DND-41 (cell line): ENCODE results near the gene CUBN.

Experiments used
- ATAC-seq: fragments of 200-7000 bp; cut with Tn5 transposase; 3 replicates; pipeline ENCODE4 v1.9.1; 2021; ENCODE audit warnings: low read depth; ENCODE audit not compliant: insufficient read depth
- DNase-seq: peaks from one replicate; pipeline ENCODE4 v3.0.0-alpha.2; 2020
- H2AFZ ChIP-seq: 2 replicates; pipeline ENCODE4 v1.6.0; 2012; ENCODE audit warnings: low read depth, low read length
- H3K27ac ChIP-seq: 2 replicates; pipeline ENCODE4 v1.5.1; 2012; ENCODE audit warnings: low read length, inconsistent platforms
- H3K27me3 ChIP-seq: fragments of 200-600 bp; sonication (generic); 2 replicates; pipeline ENCODE4 v1.6.0; 2012; ENCODE audit warnings: low read length, mild to moderate bottlenecking, inconsistent platforms; ENCODE audit not compliant: insufficient read depth, poor library complexity
- H3K36me3 ChIP-seq: 2 replicates; pipeline ENCODE4 v1.5.1; 2012; ENCODE audit warnings: low read length, inconsistent platforms; ENCODE audit not compliant: insufficient read depth
- H3K4me1 ChIP-seq: 2 replicates; pipeline ENCODE4 v1.5.1; 2012; ENCODE audit warnings: mild to moderate bottlenecking, low read length; ENCODE audit not compliant: insufficient read depth
- H3K4me2 ChIP-seq: 2 replicates; pipeline ENCODE4 v1.6.0; 2012; ENCODE audit warnings: mild to moderate bottlenecking, moderate library complexity, low read length, inconsistent platforms; ENCODE audit not compliant: insufficient read depth
- H3K4me3 ChIP-seq, 2 experiments: fragments of 200-600 bp in 1 of 2; shearing (Covaris generic) in 1 of 2; 2 replicates each; pipeline ENCODE4 v1.5.1; 2012 to 2016; ENCODE audit warnings: inconsistent platforms in 2 of 2, low read length in 2 of 2, mild to moderate bottlenecking in 2 of 2, low read depth in 1 of 2, moderate library complexity in 1 of 2
- H3K79me2 ChIP-seq: 2 replicates; pipeline ENCODE4 v1.6.0; 2012; ENCODE audit warnings: low read length, inconsistent platforms; ENCODE audit not compliant: insufficient read depth
- H3K9ac ChIP-seq: 2 replicates; pipeline ENCODE4 v1.6.0; 2012; ENCODE audit warnings: low read depth, mild to moderate bottlenecking, inconsistent platforms, low read length, moderate library complexity
- H3K9me3 ChIP-seq: 2 replicates; pipeline ENCODE4 v1.5.1; 2012; ENCODE audit warnings: low read length, moderate library complexity, mild to moderate bottlenecking, inconsistent platforms; ENCODE audit not compliant: insufficient read depth, severe bottlenecking
- H4K20me1 ChIP-seq: 2 replicates; pipeline ENCODE4 v1.6.0; 2012; ENCODE audit warnings: low read length; ENCODE audit not compliant: insufficient read depth
- EZH2 ChIP-seq: IDR thresholded peaks from 3 replicates; pipeline ENCODE4 v1.6.1; 2012; ENCODE audit warnings: borderline replicate concordance, low read depth, mild to moderate bottlenecking, moderate library complexity, low read length, inconsistent platforms; ENCODE audit not compliant: severe bottlenecking
- TF ChIP-seq, protein P1 (sequence below): IDR thresholded peaks from 2 replicates; pipeline ENCODE4 v1.5.1; 2012; ENCODE audit warnings: borderline replicate concordance, low read length, moderate library complexity, mild to moderate bottlenecking; ENCODE audit not compliant: poor library complexity, severe bottlenecking; ENCODE audit errors: extremely low read depth

The CUBN gene

DNA sequence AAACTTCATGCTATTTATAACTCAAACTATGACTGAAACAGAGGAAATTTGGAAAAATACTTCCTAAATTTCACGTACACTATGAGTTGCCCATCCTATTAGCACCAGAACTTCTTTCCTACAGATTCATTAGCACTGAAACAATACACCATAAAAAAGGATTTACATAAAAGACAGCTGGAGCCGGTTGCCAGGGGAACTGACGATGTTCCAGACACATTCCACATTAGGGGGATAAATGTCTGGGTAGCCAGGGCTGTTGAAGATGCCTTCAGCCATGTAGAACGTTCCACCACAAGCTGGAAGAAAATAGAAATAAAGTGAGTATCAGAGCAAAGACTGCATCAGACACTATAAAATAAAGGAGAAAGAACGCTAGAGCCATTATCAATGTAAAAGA is 182.5 kb downstream of the CUBN start:
- TF ChIP-seq, protein P1, sequence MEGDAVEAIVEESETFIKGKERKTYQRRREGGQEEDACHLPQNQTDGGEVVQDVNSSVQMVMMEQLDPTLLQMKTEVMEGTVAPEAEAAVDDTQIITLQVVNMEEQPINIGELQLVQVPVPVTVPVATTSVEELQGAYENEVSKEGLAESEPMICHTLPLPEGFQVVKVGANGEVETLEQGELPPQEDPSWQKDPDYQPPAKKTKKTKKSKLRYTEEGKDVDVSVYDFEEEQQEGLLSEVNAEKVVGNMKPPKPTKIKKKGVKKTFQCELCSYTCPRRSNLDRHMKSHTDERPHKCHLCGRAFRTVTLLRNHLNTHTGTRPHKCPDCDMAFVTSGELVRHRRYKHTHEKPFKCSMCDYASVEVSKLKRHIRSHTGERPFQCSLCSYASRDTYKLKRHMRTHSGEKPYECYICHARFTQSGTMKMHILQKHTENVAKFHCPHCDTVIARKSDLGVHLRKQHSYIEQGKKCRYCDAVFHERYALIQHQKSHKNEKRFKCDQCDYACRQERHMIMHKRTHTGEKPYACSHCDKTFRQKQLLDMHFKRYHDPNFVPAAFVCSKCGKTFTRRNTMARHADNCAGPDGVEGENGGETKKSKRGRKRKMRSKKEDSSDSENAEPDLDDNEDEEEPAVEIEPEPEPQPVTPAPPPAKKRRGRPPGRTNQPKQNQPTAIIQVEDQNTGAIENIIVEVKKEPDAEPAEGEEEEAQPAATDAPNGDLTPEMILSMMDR, result no peak
- TF ChIP-seq EZH2, result no peak
- H3K27ac ChIP-seq, result no peak overlapping the region
- H4K20me1 ChIP-seq, result no peaks in the 10 kb centered on the region
- H2AFZ ChIP-seq, result no peak overlapping the region
- no peak overlapping the region for H3K9ac ChIP-seq
- H3K4me3 ChIP-seq, result no peak overlapping the region
- DNase-seq, result no peak
- H3K79me2 ChIP-seq, result no peaks in the 10 kb centered on the region
- ATAC-seq, result no peak
- H3K27me3 ChIP-seq, result no peaks in the 10 kb centered on the region
- H3K4me1 ChIP-seq, result no peaks in the 10 kb centered on the region
- H3K36me3 ChIP-seq, result no peaks in the 10 kb centered on the region
- no peaks in the 10 kb centered on the region for H3K9me3 ChIP-seq
- H3K4me2 ChIP-seq, result no peak overlapping the region

DNA sequence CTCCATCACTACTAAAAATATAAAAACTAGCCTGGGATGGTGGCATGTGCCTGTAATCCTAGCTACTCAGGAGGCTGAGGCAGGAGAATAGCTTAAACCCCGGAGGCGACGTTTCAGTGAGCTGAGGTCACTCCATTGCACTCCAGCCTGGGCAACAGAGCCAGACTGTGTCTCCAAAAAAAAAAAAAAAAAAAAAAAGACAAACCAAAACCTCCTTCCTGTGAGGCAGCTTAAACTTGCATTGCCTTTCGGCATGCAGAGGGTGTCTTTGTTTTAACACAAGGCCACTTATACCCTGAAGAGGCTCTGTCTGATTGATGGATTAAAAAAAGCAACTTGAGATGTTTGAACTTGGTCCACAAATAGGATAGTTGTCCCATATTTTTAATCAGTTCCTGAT is 184.0 kb downstream of the CUBN start:
- Histone ChIP-seq H3K27ac (no peak overlapping the region), H3K9ac (no peak overlapping the region), H3K4me3 (no peak overlapping the region), H3K9me3 (no peaks in the 10 kb centered on the region), H3K79me2 (no peaks in the 10 kb centered on the region), H2AFZ (no peak overlapping the region), H3K36me3 (no peaks in the 10 kb centered on the region), H3K27me3 (no peaks in the 10 kb centered on the region), H3K4me1 (no peaks in the 10 kb centered on the region), H4K20me1 (no peaks in the 10 kb centered on the region), H3K4me2 (no peak overlapping the region)
- no peak for ATAC-seq
- TF ChIP-seq, protein P1, result no peak
- no peak for TF ChIP-seq EZH2
- no peak for DNase-seq

- Histone ChIP-seq H3K27me3 (no peaks in the 10 kb centered on the region), H3K27ac (no peak overlapping the region), H2AFZ (no peak overlapping the region), H3K36me3 (no peaks in the 10 kb centered on the region), H3K9ac (no peak overlapping the region), H3K9me3 (no peaks in the 10 kb centered on the region), H3K4me2 (no peak overlapping the region), H3K4me1 (no peaks in the 10 kb centered on the region), H3K79me2 (no peaks in the 10 kb centered on the region), H3K4me3 (no peak overlapping the region), H4K20me1 (no peaks in the 10 kb centered on the region)
- ATAC-seq (no peak), DNase-seq (no peak)
- TF ChIP-seq, protein P1, result no peak
- TF ChIP-seq EZH2, result no peak
Measured at GRCh38 chr10:16944986-16945385, 184.6 kb downstream of the CUBN start.

DNA sequence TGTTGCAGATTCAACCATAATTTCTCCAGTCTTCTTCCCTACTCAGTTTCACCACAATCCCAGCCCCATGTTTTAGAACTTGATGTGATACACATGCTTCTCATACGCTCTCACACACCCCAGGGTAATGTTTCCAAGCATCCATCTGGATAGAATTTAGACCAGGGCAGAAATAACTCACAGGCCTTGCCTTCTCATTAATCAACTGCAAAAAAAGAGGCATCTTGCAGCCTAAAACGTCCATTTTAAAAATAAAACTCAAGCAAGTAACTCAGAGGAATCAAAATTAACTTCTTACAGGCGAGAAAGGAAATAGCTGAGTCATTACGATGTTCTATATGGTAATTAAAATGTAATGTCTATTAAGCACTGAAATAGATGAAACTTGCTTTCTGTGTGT is 185.2 kb downstream of the CUBN start:
- Histone ChIP-seq H3K4me2 (no peak overlapping the region), H3K27me3 (no peaks in the 10 kb centered on the region), H3K9me3 (no peaks in the 10 kb centered on the region), H3K4me1 (no peaks in the 10 kb centered on the region), H3K79me2 (no peaks in the 10 kb centered on the region), H3K36me3 (no peaks in the 10 kb centered on the region), H2AFZ (no peak overlapping the region), H3K27ac (no peak overlapping the region), H3K4me3 (no peak overlapping the region), H4K20me1 (no peaks in the 10 kb centered on the region), H3K9ac (no peak overlapping the region)
- TF ChIP-seq, protein P1, result no peak
- no peak for TF ChIP-seq EZH2
- no peak for DNase-seq
- ATAC-seq, result no peak
